HG03064 (cell line): ENCODE data around the gene ZMIZ1.

Experiments used
- ATAC-seq: cut with Tn5 transposase; IDR thresholded peaks from one replicate; pipeline ENCODE4 v1.9.1; 2021; ENCODE audit warnings: low read depth; ENCODE audit not compliant: unreplicated experiment

Gene ZMIZ1

GRCh38 chr10:79165070-79165778, 96.5 kb downstream of the ZMIZ1 start:
- ATAC-seq = no peak

GRCh38 chr10:79166312-79166721, 97.6 kb downstream of the ZMIZ1 start:
- ATAC-seq = no peak

GRCh38 chr10:79166741-79167140, 98.0 kb downstream of the ZMIZ1 start:
- no peak for ATAC-seq

- no peak for ATAC-seq
These were observed 98.8 kb downstream of the ZMIZ1 start for GRCh38 chr10:79167537-79167936.

- ATAC-seq = no peak
These were observed 99.4 kb downstream of the ZMIZ1 start for GRCh38 chr10:79168210-79168609.

- no peak for ATAC-seq
These were observed 101.5 kb downstream of the ZMIZ1 start for GRCh38 chr10:79170226-79170752.

GRCh38 chr10:79170993-79171392, 102.2 kb downstream of the ZMIZ1 start:
- no peak for ATAC-seq

GRCh38 chr10:79171504-79171903, 102.7 kb downstream of the ZMIZ1 start:
- no peak for ATAC-seq

- ATAC-seq = no peak
These were observed 104.1 kb downstream of the ZMIZ1 start for GRCh38 chr10:79172881-79173280.

GRCh38 chr10:79173582-79174262, 105.0 kb downstream of the ZMIZ1 start:
- no peak for ATAC-seq

- ATAC-seq = no peak
These were observed 107.3 kb downstream of the ZMIZ1 start for GRCh38 chr10:79176052-79176501.

- ATAC-seq = no peak
These were observed 108.3 kb downstream of the ZMIZ1 start for GRCh38 chr10:79176949-79177602.

- no peak for ATAC-seq
These were observed 109.4 kb downstream of the ZMIZ1 start for GRCh38 chr10:79178070-79178576.

GRCh38 chr10:79178614-79179163, 109.9 kb downstream of the ZMIZ1 start:
- no peak for ATAC-seq

GRCh38 chr10:79179164-79179956, 110.6 kb downstream of the ZMIZ1 start:
- ATAC-seq = no peak

- no peak for ATAC-seq
These were observed 111.2 kb downstream of the ZMIZ1 start for GRCh38 chr10:79179957-79180309.

- ATAC-seq = no peak
These were observed 111.9 kb downstream of the ZMIZ1 start for GRCh38 chr10:79180414-79181221.

- no peak for ATAC-seq
These were observed 112.5 kb downstream of the ZMIZ1 start for GRCh38 chr10:79181227-79181626.
